H1 (cell line): ENCODE measurements around the gene ADA. TPM values are rescaled to one million over a fixed set of nuclear protein-coding genes. Genes with fewer than 3 reads are reported as not detected.

Experiments used
- ATF2 ChIP-seq: IDR thresholded peaks from 2 replicates; pipeline ENCODE4 v1.6.1; 2012; ENCODE audit warnings: low read length, inconsistent platforms
- RBBP5 ChIP-seq: IDR thresholded peaks from 2 replicates; pipeline ENCODE4 v1.7.1; 2012; ENCODE audit warnings: low read depth, mild to moderate bottlenecking, inconsistent platforms, low read length, moderate library complexity, borderline replicate concordance
- polyA plus RNA-seq, 7 experiments: library from polyadenylated mRNA; depleted of rRNA in 3 of 7; stranded (reverse) in 5 of 7; unstranded in 2 of 7; fragments of >200 nt in 5 of 7; fragments of 200-250 nt in 2 of 7; gene quantifications; 1 replicate in 5 of 7; 2 replicates in 1 of 7; 4 replicates in 1 of 7; pipeline versions ENCODE4 v1.2.1 to v1.2.3, GENCODE V29; 2011 to 2013; ENCODE audit warnings: missing spikeins in 2 of 7, mixed read lengths in 2 of 7
- total RNA-seq: library from RNA; stranded (reverse); fragmentation: NEBNext Ultra II Directional; extraction: Animal tissue kit (Norgen Biotek cat#: 25700); gene quantifications from 2 replicates; pipeline ENCODE4 v1.2.1, GENCODE V29; 2021

ADA gene
- total and polyA plus RNA-seq, 2 of the 8 experiments (the other 6 are each of a cell fraction or from before 2014, with no cell fraction given) = 19.9 to 32.8 TPM

- no peak for TF ChIP-seq ATF2
- TF ChIP-seq RBBP5 = no peak
These were observed 66.2 kb downstream of the ADA start (continued) for GRCh38 chr20:44585057-44585963.
